ENCODE measurements around the gene MOV10L1. TPM values are rescaled to one million over a fixed set of nuclear protein-coding genes. Genes with fewer than 3 reads are reported as not detected.
"Not testable (repeated sequence)": the region's sequence is repeated elsewhere in the genome, so short reads cannot be mapped to it uniquely, and the experiment has no call there.

Gene MOV10L1
- total and polyA plus RNA-seq, 10 donors = 0.10 to 0.37 (median 0.15) TPM; not detected in 7

DNA sequence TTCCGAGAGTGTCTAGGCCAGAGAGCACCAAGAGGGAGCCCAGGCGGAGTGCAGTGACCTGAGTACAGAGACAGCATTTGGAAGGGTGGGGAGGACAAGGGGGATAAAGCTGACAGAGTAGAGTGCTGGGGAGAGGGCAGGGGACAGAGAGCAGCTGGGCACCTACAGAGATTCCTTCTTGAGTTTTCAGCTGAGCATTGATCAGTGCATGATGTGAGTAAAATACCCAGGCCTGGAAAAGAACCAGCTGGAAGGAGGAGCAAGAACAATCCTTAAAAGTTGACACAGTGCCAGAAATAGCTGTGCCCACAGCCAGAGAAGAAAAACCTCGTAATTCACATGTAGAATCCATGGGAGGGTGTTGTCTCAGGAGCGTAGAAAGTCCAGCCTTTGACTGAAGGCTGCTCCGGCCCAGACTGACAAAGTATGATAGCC, 46.8 kb downstream of the MOV10L1 start:
- Histone ChIP-seq H3K36me3 (no peaks in the 10 kb centered on the region), H3K27me3 (replicated peaks in 1 of 7) (peaks cover 0 to 8% (median 0%) of the 10 kb centered on the region in 7 donors), H3K9me3 (no peaks in the 10 kb centered on the region), H3K4me1 (no peaks in the 10 kb centered on the region), H3K4me3 (no peak overlapping the region), H3K27ac (no peak overlapping the region)
- DNase-seq = no peak
- intact Hi-C loops (cut with DNase I; ENCODE audit: low total_unique reads) = no loop called here
- 72 to 82% (median 78%) methylated on average over 5 of the region's 5 CpGs for WGBS, 5 donors
- TF ChIP-seq, protein P1, sequence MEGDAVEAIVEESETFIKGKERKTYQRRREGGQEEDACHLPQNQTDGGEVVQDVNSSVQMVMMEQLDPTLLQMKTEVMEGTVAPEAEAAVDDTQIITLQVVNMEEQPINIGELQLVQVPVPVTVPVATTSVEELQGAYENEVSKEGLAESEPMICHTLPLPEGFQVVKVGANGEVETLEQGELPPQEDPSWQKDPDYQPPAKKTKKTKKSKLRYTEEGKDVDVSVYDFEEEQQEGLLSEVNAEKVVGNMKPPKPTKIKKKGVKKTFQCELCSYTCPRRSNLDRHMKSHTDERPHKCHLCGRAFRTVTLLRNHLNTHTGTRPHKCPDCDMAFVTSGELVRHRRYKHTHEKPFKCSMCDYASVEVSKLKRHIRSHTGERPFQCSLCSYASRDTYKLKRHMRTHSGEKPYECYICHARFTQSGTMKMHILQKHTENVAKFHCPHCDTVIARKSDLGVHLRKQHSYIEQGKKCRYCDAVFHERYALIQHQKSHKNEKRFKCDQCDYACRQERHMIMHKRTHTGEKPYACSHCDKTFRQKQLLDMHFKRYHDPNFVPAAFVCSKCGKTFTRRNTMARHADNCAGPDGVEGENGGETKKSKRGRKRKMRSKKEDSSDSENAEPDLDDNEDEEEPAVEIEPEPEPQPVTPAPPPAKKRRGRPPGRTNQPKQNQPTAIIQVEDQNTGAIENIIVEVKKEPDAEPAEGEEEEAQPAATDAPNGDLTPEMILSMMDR (IDR thresholded peaks at IDR 0.05 in 8 of 11, conservative IDR thresholded peaks at IDR 0.05 in 3 of 11) = no peak
- no peak for TF ChIP-seq POLR2AphosphoS5 (IDR thresholded peaks at IDR 0.05)
- TF ChIP-seq POLR2A (IDR thresholded peaks at IDR 0.05) = no peak

DNA sequence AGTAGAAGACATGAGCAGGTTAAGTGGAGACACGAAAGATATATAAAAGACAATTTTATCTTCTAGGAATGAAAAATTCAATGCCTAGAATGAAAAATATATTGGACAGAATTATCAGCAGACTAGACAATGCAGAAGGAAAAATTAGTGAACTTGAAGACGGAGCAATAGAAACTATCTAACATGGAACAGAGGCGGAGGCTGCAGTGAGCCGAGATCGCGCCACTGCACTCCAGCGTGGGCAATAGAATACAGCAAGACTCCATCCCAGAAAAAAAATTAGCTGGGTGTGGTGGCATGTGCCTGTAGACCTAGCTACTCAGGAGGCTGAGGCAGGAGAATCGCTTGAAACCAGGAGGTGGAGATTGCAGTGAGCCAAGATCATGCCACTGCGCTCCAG, 47.5 kb downstream of the MOV10L1 start:
- DNase-seq; H3K4me3 ChIP-seq; intact Hi-C loops (cut with DNase I; ENCODE audit: low total_unique reads); H3K27ac ChIP-seq; H3K9me3 ChIP-seq; H3K4me1 ChIP-seq; H3K36me3 ChIP-seq: not testable (repeated sequence)
- WGBS, 5 donors = 92 to 97% (median 96%) methylated on average over 9 of the region's 9 CpGs
- peaks cover 0 to 12% (median 0%) of the 10 kb centered on the region in 7 donors for H3K27me3 ChIP-seq (replicated peaks in 1 of 7)

DNA sequence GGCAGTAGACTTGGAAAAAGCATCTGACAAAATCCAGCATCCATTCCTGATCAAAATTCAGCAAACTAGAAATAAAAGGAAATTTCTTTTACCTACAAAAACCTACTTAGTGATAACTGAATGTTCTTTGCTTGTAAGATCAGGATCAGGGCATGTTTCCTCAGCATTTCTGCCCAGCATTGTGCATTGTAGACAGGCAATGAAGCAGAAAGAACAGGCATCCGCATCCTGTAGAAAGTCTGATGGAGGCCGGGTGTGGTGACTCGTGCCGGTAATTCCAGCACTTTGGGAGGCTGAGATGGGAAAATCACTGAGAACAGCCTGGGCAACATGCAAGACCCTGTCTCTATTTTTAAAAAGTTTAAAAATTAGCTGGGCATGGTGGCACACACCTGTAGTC, 48.2 kb downstream of the MOV10L1 start:
- no peak overlapping the region for H3K27ac ChIP-seq
- H3K4me3 ChIP-seq = no peak overlapping the region
- no peaks in the 10 kb centered on the region for H3K9me3 ChIP-seq
- TF ChIP-seq POLR2A (IDR thresholded peaks at IDR 0.05) (no peak), POLR2AphosphoS5 (IDR thresholded peaks at IDR 0.05) (no peak)
- TF ChIP-seq, protein P1 (IDR thresholded peaks at IDR 0.05 in 8 of 11, conservative IDR thresholded peaks at IDR 0.05 in 3 of 11) = no peak
- peaks cover 0 to 15% (median 0%) of the 10 kb centered on the region in 7 donors for H3K27me3 ChIP-seq (replicated peaks in 1 of 7)
- DNase-seq = no peak
- 83 to 96% (median 94%) methylated on average over 4 of the region's 4 CpGs for WGBS, 5 donors
- no peaks in the 10 kb centered on the region for H3K36me3 ChIP-seq
- H3K4me1 ChIP-seq = peaks cover 0 to under 1% (median 0%) of the 10 kb centered on the region in 6 donors
- intact Hi-C loops (cut with DNase I; ENCODE audit: low total_unique reads) = no loop called here

DNA sequence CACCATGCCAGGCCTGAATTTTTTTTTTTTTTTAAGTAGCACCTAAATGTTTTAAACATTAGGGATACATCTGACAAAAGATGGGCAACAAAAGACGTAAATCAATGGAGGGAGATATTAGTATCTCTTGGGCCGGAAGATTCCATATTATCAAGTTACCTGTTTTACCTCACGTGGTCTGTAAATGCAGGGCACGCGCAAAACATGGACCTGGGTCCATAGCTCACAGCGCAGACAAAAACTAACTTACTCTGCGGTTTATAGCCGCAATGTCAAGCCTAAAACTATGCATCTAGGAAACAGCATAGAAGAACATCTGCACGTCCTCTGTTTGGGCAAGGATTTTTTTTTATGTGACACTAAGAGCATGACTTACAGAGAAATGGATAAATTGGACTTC, 49.2 kb downstream of the MOV10L1 start:
- Histone ChIP-seq H3K27me3 (replicated peaks in 1 of 7) (peaks cover 0 to 18% (median 0%) of the 10 kb centered on the region in 7 donors), H3K9me3 (no peaks in the 10 kb centered on the region), H3K4me1 (peaks cover 0 to 5% (median 0%) of the 10 kb centered on the region in 6 donors), H3K36me3 (no peaks in the 10 kb centered on the region), H3K4me3 (no peak overlapping the region), H3K27ac (no peak overlapping the region)
- intact Hi-C loops (cut with DNase I; ENCODE audit: low total_unique reads) = no loop called here
- 86 to 94% (median 88%) methylated on average over 9 of the region's 9 CpGs for WGBS, 5 donors
- no peak for DNase-seq
- TF ChIP-seq, protein P1 (IDR thresholded peaks at IDR 0.05 in 8 of 11, conservative IDR thresholded peaks at IDR 0.05 in 3 of 11) = no peak
- no peak for TF ChIP-seq POLR2AphosphoS5 (IDR thresholded peaks at IDR 0.05)
- no peak for TF ChIP-seq POLR2A (IDR thresholded peaks at IDR 0.05)

Measured in spleen (tissue), 11 donors.